HepG2 (cell line): ENCODE results near the gene MARS1. TPM values are rescaled to one million over a fixed set of nuclear protein-coding genes. Genes with fewer than 3 reads are reported as not detected.

Experiments
- ATM ChIP-seq: fragments of 450-650 bp; IDR thresholded peaks from 2 replicates; pipeline ENCODE4 v1.7.1; 2017; ENCODE audit warnings: mild to moderate bottlenecking, borderline replicate concordance
- ATRX ChIP-seq: sonication (generic); formaldehyde crosslinking; IDR thresholded peaks from 2 replicates; pipeline ENCODE4 v1.4.0; 2020; ENCODE audit warnings: missing genetic modification reagents, borderline replicate concordance
- DPF2 ChIP-seq: sonication (generic); formaldehyde crosslinking; IDR thresholded peaks from 2 replicates; pipeline ENCODE4 v1.4.0; 2020; ENCODE audit warnings: mild to moderate bottlenecking, low read depth, missing genetic modification reagents, borderline replicate concordance
- ETV5 ChIP-seq: IDR thresholded peaks from 2 replicates; pipeline ENCODE4 v1.6.1; 2018; ENCODE audit warnings: missing biosample characterization, missing genetic modification reagents, inconsistent platforms, borderline replicate concordance
- HIVEP1 ChIP-seq: sonication (generic); formaldehyde crosslinking; IDR thresholded peaks from 2 replicates; pipeline ENCODE4 v1.4.0; 2020; ENCODE audit warnings: mild to moderate bottlenecking, missing genetic modification reagents
- MEIS2 ChIP-seq: sonication (generic); formaldehyde crosslinking; IDR thresholded peaks from 2 replicates; pipeline ENCODE4 v1.9.0; 2021; ENCODE audit warnings: mild to moderate bottlenecking, missing genetic modification reagents
- MXI1 ChIP-seq: IDR thresholded peaks from 3 replicates; pipeline ENCODE4 v1.6.1; 2012; ENCODE audit warnings: low read depth, low read length, inconsistent platforms, borderline replicate concordance
- PHF21A ChIP-seq: sonication (generic); formaldehyde crosslinking; IDR thresholded peaks from 2 replicates; pipeline ENCODE4 v1.5.0; 2020; ENCODE audit warnings: mild to moderate bottlenecking, missing genetic modification reagents
- RELA ChIP-seq: sonication (generic); formaldehyde crosslinking; IDR thresholded peaks from 2 replicates; pipeline ENCODE4 v1.4.0; 2020; ENCODE audit warnings: missing genetic modification reagents
- RXRB ChIP-seq: IDR thresholded peaks from 2 replicates; pipeline ENCODE4 v1.6.1; 2016; ENCODE audit warnings: borderline replicate concordance, missing genetic modification reagents, missing compliant biosample characterization
- TP53 ChIP-seq: sonication (generic); formaldehyde crosslinking; conservative IDR thresholded peaks from 2 replicates; pipeline ENCODE4 v1.4.0; 2020; ENCODE audit warnings: missing genetic modification reagents
- ZMAT3 ChIP-seq: sonication (generic); formaldehyde crosslinking; conservative IDR thresholded peaks from 2 replicates; pipeline ENCODE4 v1.7.0; 2021; ENCODE audit warnings: missing genetic modification reagents
- ZNF20 ChIP-seq: sonication (generic); formaldehyde crosslinking; IDR thresholded peaks from 2 replicates; pipeline ENCODE4 v1.4.0; 2020; ENCODE audit warnings: mild to moderate bottlenecking, moderate library complexity, missing genetic modification reagents
- ZNF264 ChIP-seq: sonication (generic); formaldehyde crosslinking; IDR thresholded peaks from 2 replicates; pipeline ENCODE4 v1.4.0; 2020; ENCODE audit warnings: missing genetic modification reagents
- ZNF296 ChIP-seq: sonication (generic); formaldehyde crosslinking; conservative IDR thresholded peaks from 2 replicates; pipeline ENCODE4 v1.5.0; 2020; ENCODE audit warnings: mild to moderate bottlenecking, missing genetic modification reagents
- ZNF3 ChIP-seq: IDR thresholded peaks from 2 replicates; pipeline ENCODE4 v1.7.0; 2017; ENCODE audit warnings: inconsistent platforms
- ZNF570 ChIP-seq: sonication (generic); formaldehyde crosslinking; IDR thresholded peaks from 2 replicates; pipeline ENCODE4 v1.4.0; 2020; ENCODE audit warnings: mild to moderate bottlenecking, missing genetic modification reagents, borderline replicate concordance
- ZNF614 ChIP-seq: IDR thresholded peaks from 2 replicates; pipeline ENCODE4 v1.6.1; 2018; ENCODE audit warnings: missing biosample characterization, missing genetic modification reagents, inconsistent platforms, borderline replicate concordance
- ZNF772 ChIP-seq: sonication (generic); formaldehyde crosslinking; IDR thresholded peaks from 2 replicates; pipeline ENCODE4 v1.5.0; 2020; ENCODE audit warnings: mild to moderate bottlenecking, missing genetic modification reagents
- ZSCAN9 ChIP-seq: IDR thresholded peaks from 2 replicates; pipeline ENCODE4 v1.6.1; 2016; ENCODE audit warnings: borderline replicate concordance
- polyA plus RNA-seq, 8 experiments: library from polyadenylated mRNA; depleted of rRNA in 3 of 8; stranded (reverse) in 7 of 8; unstranded in 1 of 8; fragments of >200 nt; fragmentation: Illumina TruSeq in 4 of 8; extraction: Trizol in 4 of 8; gene quantifications; 2 replicates each; pipeline versions ENCODE4 v1.2.1 to v1.2.3, GENCODE V29; 2011 to 2016; ENCODE audit warnings: low read depth in 4 of 8, missing spikeins in 1 of 8, mixed read lengths in 1 of 8; ENCODE audit not compliant: insufficient read depth in 1 of 8
- total RNA-seq, 5 experiments: library from RNA; depleted of rRNA; stranded (reverse); fragments of >200 nt; fragmentation: Illumina TruSeq; extraction: Trizol; gene quantifications; 2 replicates each; pipeline ENCODE4 v1.2.3, GENCODE V29; 2016; ENCODE audit warnings: low read depth in 1 of 5
- TF ChIP-seq, protein P1 (sequence below): fragments of 450-650 bp; IDR thresholded peaks from 2 replicates; pipeline ENCODE4 v1.6.1; 2016
- TF ChIP-seq, protein P2 (sequence below): sonication (generic); formaldehyde crosslinking; IDR thresholded peaks from 2 replicates; pipeline ENCODE4 v1.5.0; 2020; ENCODE audit warnings: mild to moderate bottlenecking, missing genetic modification reagents, moderate library complexity
- TF ChIP-seq, protein P3 (sequence below): IDR thresholded peaks from 2 replicates; pipeline ENCODE4 v1.6.1; 2018; ENCODE audit warnings: missing genetic modification reagents
- TF ChIP-seq, protein P4 (sequence below): sonication (generic); formaldehyde crosslinking; IDR thresholded peaks from 2 replicates; pipeline ENCODE4; 2020; ENCODE audit warnings: missing genetic modification reagents, mild to moderate bottlenecking, borderline replicate concordance

MARS1 gene
- total and polyA plus RNA-seq, 2 of the 13 experiments (the other 11 are each of a cell fraction or from before 2014, with no cell fraction given) = 115 to 181 TPM

DNA sequence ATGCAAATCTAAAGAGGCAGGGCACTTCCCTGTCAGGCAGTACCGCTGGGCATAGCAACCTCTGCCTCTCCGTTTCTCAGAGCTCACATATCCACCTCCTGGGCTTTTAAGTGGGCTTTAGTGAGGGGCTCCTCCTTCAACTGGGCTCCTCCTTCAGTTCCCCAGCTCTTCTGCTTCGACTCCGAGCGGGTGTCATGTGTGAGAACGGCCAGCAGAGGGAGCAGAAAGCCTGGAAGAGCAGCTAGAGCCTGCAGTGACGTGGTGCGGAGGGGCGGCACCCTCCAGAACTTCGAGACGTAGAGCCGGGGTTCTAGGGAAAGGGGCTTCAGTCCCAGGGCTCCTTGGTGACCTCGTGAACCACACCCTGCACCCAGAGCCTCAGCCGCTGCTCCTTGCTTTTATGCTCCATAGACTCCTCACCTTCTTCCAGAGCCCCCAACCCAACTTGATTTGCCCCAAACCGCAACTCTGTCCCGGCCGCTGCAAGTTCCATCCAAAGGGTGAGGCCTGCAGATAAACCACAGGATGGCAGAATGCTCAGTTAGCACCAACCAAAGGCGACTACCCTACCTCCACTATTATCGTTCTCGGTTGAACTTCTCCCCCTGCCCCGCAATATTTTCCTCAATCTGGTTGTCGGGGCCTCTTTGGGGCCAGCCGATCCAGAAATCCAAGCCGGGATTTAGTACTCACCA is 28.7 kb upstream of the MARS1 start (continued):
- TF ChIP-seq ZNF772 (CRISPR knock-in tag) (no peak), ZNF614 (no peak), ZNF570 (no peak), ATM (no peak), ZMAT3 (CRISPR knock-in tag) (no peak), ZNF20 (CRISPR knock-in tag) (no peak), ZNF3 (CRISPR knock-in tag) (no peak), MXI1 (peak; percentile 53; the same call in 1 of the 3 replicates), RXRB (CRISPR knock-in tag) (0 out of 2 replicates have a peak, but pooled peaks have one; percentile 12), ETV5 (no peak), TP53 (CRISPR knock-in tag) (no peak), ATRX (CRISPR knock-in tag) (no peak), ZNF264 (CRISPR knock-in tag) (no peak), PHF21A (CRISPR knock-in tag) (peak; percentile 55; the same call in 1 of the 2 replicates), ZSCAN9 (CRISPR knock-in tag) (no peak), ZNF296 (CRISPR knock-in tag) (no peak), DPF2 (CRISPR knock-in tag) (no peak), HIVEP1 (CRISPR knock-in tag) (peak; percentile 19; the same call in 1 of the 2 replicates), RELA (CRISPR knock-in tag) (no peak), MEIS2 (CRISPR knock-in tag) (no peak)
- TF ChIP-seq, protein P1, sequence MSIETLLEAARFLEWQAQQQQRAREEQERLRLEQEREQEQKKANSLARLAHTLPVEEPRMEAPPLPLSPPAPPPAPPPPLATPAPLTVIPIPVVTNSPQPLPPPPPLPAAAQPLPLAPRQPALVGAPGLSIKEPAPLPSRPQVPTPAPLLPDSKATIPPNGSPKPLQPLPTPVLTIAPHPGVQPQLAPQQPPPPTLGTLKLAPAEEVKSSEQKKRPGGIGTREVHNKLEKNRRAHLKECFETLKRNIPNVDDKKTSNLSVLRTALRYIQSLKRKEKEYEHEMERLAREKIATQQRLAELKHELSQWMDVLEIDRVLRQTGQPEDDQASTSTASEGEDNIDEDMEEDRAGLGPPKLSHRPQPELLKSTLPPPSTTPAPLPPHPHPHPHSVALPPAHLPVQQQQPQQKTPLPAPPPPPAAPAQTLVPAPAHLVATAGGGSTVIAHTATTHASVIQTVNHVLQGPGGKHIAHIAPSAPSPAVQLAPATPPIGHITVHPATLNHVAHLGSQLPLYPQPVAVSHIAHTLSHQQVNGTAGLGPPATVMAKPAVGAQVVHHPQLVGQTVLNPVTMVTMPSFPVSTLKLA = no peak
- TF ChIP-seq, protein P2, sequence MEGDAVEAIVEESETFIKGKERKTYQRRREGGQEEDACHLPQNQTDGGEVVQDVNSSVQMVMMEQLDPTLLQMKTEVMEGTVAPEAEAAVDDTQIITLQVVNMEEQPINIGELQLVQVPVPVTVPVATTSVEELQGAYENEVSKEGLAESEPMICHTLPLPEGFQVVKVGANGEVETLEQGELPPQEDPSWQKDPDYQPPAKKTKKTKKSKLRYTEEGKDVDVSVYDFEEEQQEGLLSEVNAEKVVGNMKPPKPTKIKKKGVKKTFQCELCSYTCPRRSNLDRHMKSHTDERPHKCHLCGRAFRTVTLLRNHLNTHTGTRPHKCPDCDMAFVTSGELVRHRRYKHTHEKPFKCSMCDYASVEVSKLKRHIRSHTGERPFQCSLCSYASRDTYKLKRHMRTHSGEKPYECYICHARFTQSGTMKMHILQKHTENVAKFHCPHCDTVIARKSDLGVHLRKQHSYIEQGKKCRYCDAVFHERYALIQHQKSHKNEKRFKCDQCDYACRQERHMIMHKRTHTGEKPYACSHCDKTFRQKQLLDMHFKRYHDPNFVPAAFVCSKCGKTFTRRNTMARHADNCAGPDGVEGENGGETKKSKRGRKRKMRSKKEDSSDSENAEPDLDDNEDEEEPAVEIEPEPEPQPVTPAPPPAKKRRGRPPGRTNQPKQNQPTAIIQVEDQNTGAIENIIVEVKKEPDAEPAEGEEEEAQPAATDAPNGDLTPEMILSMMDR = peak; percentile 96
- TF ChIP-seq, protein P3, sequence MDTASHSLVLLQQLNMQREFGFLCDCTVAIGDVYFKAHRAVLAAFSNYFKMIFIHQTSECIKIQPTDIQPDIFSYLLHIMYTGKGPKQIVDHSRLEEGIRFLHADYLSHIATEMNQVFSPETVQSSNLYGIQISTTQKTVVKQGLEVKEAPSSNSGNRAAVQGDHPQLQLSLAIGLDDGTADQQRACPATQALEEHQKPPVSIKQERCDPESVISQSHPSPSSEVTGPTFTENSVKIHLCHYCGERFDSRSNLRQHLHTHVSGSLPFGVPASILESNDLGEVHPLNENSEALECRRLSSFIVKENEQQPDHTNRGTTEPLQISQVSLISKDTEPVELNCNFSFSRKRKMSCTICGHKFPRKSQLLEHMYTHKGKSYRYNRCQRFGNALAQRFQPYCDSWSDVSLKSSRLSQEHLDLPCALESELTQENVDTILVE (CRISPR knock-in tag) = no peak
- TF ChIP-seq, protein P4, sequence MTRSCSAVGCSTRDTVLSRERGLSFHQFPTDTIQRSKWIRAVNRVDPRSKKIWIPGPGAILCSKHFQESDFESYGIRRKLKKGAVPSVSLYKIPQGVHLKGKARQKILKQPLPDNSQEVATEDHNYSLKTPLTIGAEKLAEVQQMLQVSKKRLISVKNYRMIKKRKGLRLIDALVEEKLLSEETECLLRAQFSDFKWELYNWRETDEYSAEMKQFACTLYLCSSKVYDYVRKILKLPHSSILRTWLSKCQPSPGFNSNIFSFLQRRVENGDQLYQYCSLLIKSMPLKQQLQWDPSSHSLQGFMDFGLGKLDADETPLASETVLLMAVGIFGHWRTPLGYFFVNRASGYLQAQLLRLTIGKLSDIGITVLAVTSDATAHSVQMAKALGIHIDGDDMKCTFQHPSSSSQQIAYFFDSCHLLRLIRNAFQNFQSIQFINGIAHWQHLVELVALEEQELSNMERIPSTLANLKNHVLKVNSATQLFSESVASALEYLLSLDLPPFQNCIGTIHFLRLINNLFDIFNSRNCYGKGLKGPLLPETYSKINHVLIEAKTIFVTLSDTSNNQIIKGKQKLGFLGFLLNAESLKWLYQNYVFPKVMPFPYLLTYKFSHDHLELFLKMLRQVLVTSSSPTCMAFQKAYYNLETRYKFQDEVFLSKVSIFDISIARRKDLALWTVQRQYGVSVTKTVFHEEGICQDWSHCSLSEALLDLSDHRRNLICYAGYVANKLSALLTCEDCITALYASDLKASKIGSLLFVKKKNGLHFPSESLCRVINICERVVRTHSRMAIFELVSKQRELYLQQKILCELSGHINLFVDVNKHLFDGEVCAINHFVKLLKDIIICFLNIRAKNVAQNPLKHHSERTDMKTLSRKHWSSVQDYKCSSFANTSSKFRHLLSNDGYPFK (CRISPR knock-in tag) = peak; percentile 59; the same call in 1 of the 2 replicates
